Stomach (tissue), 4 donors: Measurements from ENCODE around the gene DOCK3.
"Not testable (repeated sequence)": the region's sequence is repeated elsewhere in the genome, so short reads cannot be mapped to it uniquely, and the experiment has no call there.

Experiments used
- CTCF ChIP-seq, 7 experiments: fragments of 450-650 bp in 4 of 7; fragments of 200-600 bp in 3 of 7; sonication (generic) in 3 of 7; IDR thresholded peaks; one replicate each; pipeline ENCODE4 v1.5.1; 2016 to 2019; ENCODE audit warnings: antibody characterized with exemption in 7 of 7, control low read depth in 2 of 7, mild to moderate bottlenecking in 1 of 7
- EP300 ChIP-seq: sonication (generic); formaldehyde crosslinking; IDR thresholded peaks from one replicate; pipeline ENCODE4 v1.6.1; 2017; ENCODE audit warnings: antibody characterized with exemption
- POLR2A ChIP-seq, 4 donors: fragments of 450-650 bp; IDR thresholded peaks; one replicate each; pipeline ENCODE4 v1.6.1; 2016; ENCODE audit warnings: antibody characterized with exemption in 4 of 4, control low read depth in 2 of 4, mild to moderate bottlenecking in 1 of 4, moderate library complexity in 1 of 4
- POLR2AphosphoS5 ChIP-seq, 3 donors: sonication (generic); formaldehyde crosslinking; IDR thresholded peaks; one replicate each; pipeline ENCODE4 v1.6.1; 2016; ENCODE audit warnings: antibody characterized with exemption in 3 of 3

DNA sequence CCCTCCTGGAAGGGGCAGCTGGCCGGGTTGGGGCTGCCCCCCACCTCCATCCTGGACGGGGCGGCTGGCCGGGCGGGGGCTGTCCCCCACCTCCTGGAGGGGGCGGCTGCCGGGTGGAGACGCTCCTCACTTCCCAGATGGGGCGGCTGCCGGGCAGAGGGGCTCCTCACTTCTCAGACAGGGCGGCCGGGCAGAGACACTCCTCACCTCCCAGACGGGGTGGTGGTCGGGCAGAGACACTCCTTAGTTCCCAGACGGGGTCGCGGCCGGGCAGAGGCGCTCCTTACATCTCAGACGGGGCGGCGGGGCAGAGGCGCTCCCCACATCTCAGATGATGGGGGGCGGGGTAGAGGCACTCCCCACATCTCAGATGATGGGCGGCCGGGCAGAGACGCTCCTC, 129.1 kb downstream of the DOCK3 start:
- not testable (repeated sequence) for TF ChIP-seq POLR2A (IDR thresholded peaks at IDR 0.05); CTCF (IDR thresholded peaks at IDR 0.05); POLR2AphosphoS5 (IDR thresholded peaks at IDR 0.05); EP300
